Mesenchymal stem cell (in vitro differentiated cells and primary cell): ENCODE data around the gene RIMS3.

Experiments
- DNase-seq: peaks from one replicate; pipeline ENCODE4 v3.0.0-alpha.2; 2013
- H2AFZ ChIP-seq: one replicate; pipeline ENCODE4 v1.6.1; 2013; ENCODE audit warnings: low read depth, mild to moderate bottlenecking, control low read depth, inconsistent platforms, low read length, moderate library complexity
- H2AK5ac ChIP-seq: 2 replicates; pipeline ENCODE4 v1.6.1; 2013; ENCODE audit warnings: low read length, moderate library complexity, mild to moderate bottlenecking, inconsistent platforms; ENCODE audit not compliant: severe bottlenecking
- H2BK120ac ChIP-seq: one replicate; pipeline ENCODE4 v1.6.1; 2013; ENCODE audit warnings: low read depth, mild to moderate bottlenecking, inconsistent platforms, low read length, moderate library complexity
- H2BK12ac ChIP-seq, 2 experiments: one replicate each; pipeline ENCODE4 v1.6.1; 2013; ENCODE audit warnings: inconsistent platforms in 2 of 2, low read length in 2 of 2, mild to moderate bottlenecking in 2 of 2, moderate library complexity in 2 of 2, control low read depth in 1 of 2
- H2BK15ac ChIP-seq: one replicate; pipeline ENCODE4 v1.6.1; 2013; ENCODE audit warnings: mild to moderate bottlenecking, low read depth, inconsistent platforms; ENCODE audit not compliant: poor library complexity, severe bottlenecking
- H2BK5ac ChIP-seq: 2 replicates; pipeline ENCODE4 v1.6.1; 2013; ENCODE audit warnings: low read depth, mild to moderate bottlenecking, low read length, control low read depth, inconsistent platforms; ENCODE audit not compliant: poor library complexity, severe bottlenecking
- H3K14ac ChIP-seq, 2 experiments: one replicate each; pipeline ENCODE4 v1.6.1; 2013; ENCODE audit warnings: inconsistent platforms in 2 of 2, low read length in 2 of 2, control low read depth in 1 of 2, mild to moderate bottlenecking in 1 of 2, moderate library complexity in 1 of 2
- H3K18ac ChIP-seq, 2 experiments: one replicate each; pipeline ENCODE4 v1.6.1; 2013; ENCODE audit warnings: inconsistent platforms in 2 of 2, low read length in 2 of 2, control low read depth in 1 of 2, low read depth in 1 of 2, mild to moderate bottlenecking in 1 of 2
- H3K23ac ChIP-seq, 2 experiments: one replicate each; pipeline ENCODE4 v1.6.1; 2013; ENCODE audit warnings: inconsistent platforms in 2 of 2, low read length in 2 of 2, mild to moderate bottlenecking in 2 of 2, moderate library complexity in 2 of 2, control low read depth in 1 of 2
- H3K27ac ChIP-seq: 2 replicates; pipeline ENCODE4 v1.5.1; 2013; ENCODE audit warnings: mild to moderate bottlenecking, moderate library complexity, low read length, control low read depth, inconsistent platforms; ENCODE audit not compliant: poor library complexity, severe bottlenecking
- H3K27me3 ChIP-seq, 2 experiments: 2 replicates each; pipeline versions ENCODE4 v1.6.1 to v1.7.0; 2013; ENCODE audit warnings: low read length in 2 of 2, mild to moderate bottlenecking in 2 of 2, moderate library complexity in 2 of 2, control low read depth in 1 of 2, inconsistent platforms in 1 of 2; ENCODE audit not compliant: control insufficient read depth in 1 of 2, insufficient read depth in 1 of 2
- H3K36me3 ChIP-seq, 2 experiments: 2 replicates each; pipeline versions ENCODE4 v1.6.1 to v1.7.0; 2013; ENCODE audit warnings: low read length in 2 of 2, control low read depth in 1 of 2, inconsistent platforms in 1 of 2, low read depth in 1 of 2, mild to moderate bottlenecking in 1 of 2; ENCODE audit not compliant: insufficient read depth in 2 of 2, control insufficient read depth in 1 of 2
- H3K4ac ChIP-seq, 2 experiments: one replicate each; pipeline ENCODE4 v1.6.1; 2013; ENCODE audit warnings: inconsistent platforms in 2 of 2, low read length in 2 of 2, mild to moderate bottlenecking in 2 of 2, moderate library complexity in 2 of 2, control low read depth in 1 of 2, low read depth in 1 of 2
- H3K4me1 ChIP-seq: 2 replicates; pipeline ENCODE4 v1.6.1; 2013; ENCODE audit warnings: low read depth, low read length, control low read depth; ENCODE audit not compliant: control insufficient read depth, insufficient read depth
- H3K4me2 ChIP-seq: 2 replicates; pipeline ENCODE4 v1.6.1; 2013; ENCODE audit warnings: low read length, mild to moderate bottlenecking, inconsistent platforms; ENCODE audit not compliant: poor library complexity, severe bottlenecking
- H3K4me3 ChIP-seq, 2 experiments: 2 replicates each; pipeline versions ENCODE4 v1.5.1 to v1.7.0; 2013; ENCODE audit warnings: low read length in 2 of 2, mild to moderate bottlenecking in 2 of 2, control low read depth in 1 of 2, low read depth in 1 of 2; ENCODE audit not compliant: insufficient read depth in 1 of 2
- H3K79me1 ChIP-seq: replicated peaks from 2 replicates; pipeline ENCODE4 v1.6.1; 2013; ENCODE audit warnings: mild to moderate bottlenecking, control low read depth, low read length, inconsistent platforms; ENCODE audit not compliant: poor library complexity, severe bottlenecking
- H3K9ac ChIP-seq: 2 replicates; pipeline ENCODE4 v1.7.0; 2013; ENCODE audit warnings: mild to moderate bottlenecking, low read length, moderate library complexity
- H3K9me3 ChIP-seq: 2 replicates; pipeline ENCODE4 v1.7.0; 2013; ENCODE audit warnings: mild to moderate bottlenecking, low read length; ENCODE audit not compliant: control insufficient read depth
- H4K8ac ChIP-seq: one replicate; pipeline ENCODE4 v1.6.1; 2013; ENCODE audit warnings: inconsistent platforms, mild to moderate bottlenecking, low read length, moderate library complexity
- H4K91ac ChIP-seq: one replicate; pipeline ENCODE4 v1.6.1; 2013; ENCODE audit warnings: mild to moderate bottlenecking, low read length, inconsistent platforms
- WGBS: methylation state at CpG from one replicate; pipeline ENCODE4 v1.1.7; 2013; ENCODE audit warnings: mixed read lengths; 5-methylcytosine and 5-hydroxymethylcytosine counted together

RIMS3 gene

GRCh38 chr1:40709100-40709801 lies 43.8 kb upstream of the RIMS3 start:
- H2BK15ac ChIP-seq = no peak overlapping the region
- H4K8ac ChIP-seq = peak overlapping the region; percentile 27
- peak overlapping the region; percentile 81 for H3K9ac ChIP-seq
- H2BK120ac ChIP-seq = no peak overlapping the region
- H3K14ac ChIP-seq = no peak overlapping the region
- H3K23ac ChIP-seq = no peak overlapping the region
- H3K4me1 ChIP-seq = peaks cover 8% of the 10 kb centered on the region
- H2BK12ac ChIP-seq = no peak overlapping the region
- H3K18ac ChIP-seq = peak overlapping the region; percentile 50 to 86
- H3K36me3 ChIP-seq = peaks cover 0 to 13% of the 10 kb centered on the region in 2 experiments
- H2AK5ac ChIP-seq = peak overlapping the region; percentile 99
- no peak overlapping the region for H4K91ac ChIP-seq
- H3K27ac ChIP-seq = peak overlapping the region; percentile 99
- H3K4ac ChIP-seq = peak overlapping the region in 1 of 2 experiments; percentile 57
- WGBS = 2% methylated on average over 10 of the region's 10 CpGs
- peak overlapping the region; percentile 56 to 86 for H3K4me3 ChIP-seq
- H3K27me3 ChIP-seq = no peaks in the 10 kb centered on the region
- H2BK5ac ChIP-seq = peak overlapping the region; percentile 93
- DNase-seq = peak; percentile 98
- H3K9me3 ChIP-seq = no peaks in the 10 kb centered on the region
- no peak overlapping the region for H2AFZ ChIP-seq
- peak overlapping the region; percentile 76 for H3K4me2 ChIP-seq
- peaks cover 6% of the 10 kb centered on the region for H3K79me1 ChIP-seq

- no peak overlapping the region for H2BK12ac ChIP-seq
- H3K23ac ChIP-seq = no peak overlapping the region
- no peaks in the 10 kb centered on the region for H3K27me3 ChIP-seq
- peaks cover 7% of the 10 kb centered on the region for H3K79me1 ChIP-seq
- no peak overlapping the region for H2BK120ac ChIP-seq
- H3K4me2 ChIP-seq = peak overlapping the region; percentile 76
- peaks cover 0 to 9% of the 10 kb centered on the region in 2 experiments for H3K36me3 ChIP-seq
- H3K4ac ChIP-seq = no peak overlapping the region
- peaks cover 8% of the 10 kb centered on the region for H3K4me1 ChIP-seq
- H2BK5ac ChIP-seq = peak overlapping the region; percentile 93
- H3K14ac ChIP-seq = no peak overlapping the region
- H2BK15ac ChIP-seq = no peak overlapping the region
- no peaks in the 10 kb centered on the region for H3K9me3 ChIP-seq
- peak; percentile 95 for DNase-seq
- H4K91ac ChIP-seq = no peak overlapping the region
- H2AK5ac ChIP-seq = no peak overlapping the region
- H4K8ac ChIP-seq = no peak overlapping the region
- H3K18ac ChIP-seq = peak overlapping the region in 1 of 2 experiments; percentile 50
- no peak overlapping the region for H2AFZ ChIP-seq
- WGBS = 0% methylated on average over 3 of the region's 3 CpGs
- H3K9ac ChIP-seq = peak overlapping the region; percentile 81
- peak overlapping the region; percentile 99 for H3K27ac ChIP-seq
- H3K4me3 ChIP-seq = peak overlapping the region in 1 of 2 experiments; percentile 86
These were observed 43.2 kb upstream of the RIMS3 start for GRCh38 chr1:40708750-40709099.

- Histone ChIP-seq H4K91ac (no peak overlapping the region), H3K23ac (no peak overlapping the region), H2BK120ac (no peak overlapping the region), H3K27me3 (no peaks in the 10 kb centered on the region), H3K27ac (no peak overlapping the region), H3K4ac (no peak overlapping the region), H3K4me2 (no peak overlapping the region), H2AFZ (no peak overlapping the region), H2AK5ac (no peak overlapping the region), H3K9ac (no peak overlapping the region), H3K36me3 (no peaks in the 10 kb centered on the region), H2BK5ac (no peak overlapping the region), H3K79me1 (peaks cover 5% of the 10 kb centered on the region), H4K8ac (no peak overlapping the region), H3K18ac (no peak overlapping the region), H2BK15ac (no peak overlapping the region), H3K4me1 (peaks cover 7% of the 10 kb centered on the region), H3K14ac (no peak overlapping the region), H3K4me3 (no peak overlapping the region), H2BK12ac (no peak overlapping the region), H3K9me3 (no peaks in the 10 kb centered on the region)
- WGBS = 97% methylated on average over 3 of the region's 4 CpGs
- no peak for DNase-seq
These were observed 41.1 kb upstream of the RIMS3 start for GRCh38 chr1:40706626-40707025.

GRCh38 chr1:40704817-40705733 lies 39.6 kb upstream of the RIMS3 start:
- no peak overlapping the region for H2BK5ac ChIP-seq
- no peak overlapping the region for H4K8ac ChIP-seq
- 89% methylated on average over 1 of the region's 3 CpGs for WGBS
- no peaks in the 10 kb centered on the region for H3K9me3 ChIP-seq
- H2BK12ac ChIP-seq = no peak overlapping the region
- peaks cover 7% of the 10 kb centered on the region for H3K4me1 ChIP-seq
- H2BK120ac ChIP-seq = no peak overlapping the region
- no peak overlapping the region for H3K14ac ChIP-seq
- H2AFZ ChIP-seq = no peak overlapping the region
- no peaks in the 10 kb centered on the region for H3K36me3 ChIP-seq
- H3K4me2 ChIP-seq = no peak overlapping the region
- no peak for DNase-seq
- H3K27me3 ChIP-seq = no peaks in the 10 kb centered on the region
- no peak overlapping the region for H2AK5ac ChIP-seq
- no peak overlapping the region for H3K4ac ChIP-seq
- no peak overlapping the region for H3K23ac ChIP-seq
- no peak overlapping the region for H4K91ac ChIP-seq
- no peak overlapping the region for H3K4me3 ChIP-seq
- no peak overlapping the region for H2BK15ac ChIP-seq
- no peak overlapping the region for H3K27ac ChIP-seq
- H3K9ac ChIP-seq = no peak overlapping the region
- no peak overlapping the region for H3K18ac ChIP-seq
- H3K79me1 ChIP-seq = peaks cover 11% of the 10 kb centered on the region
